SU-DHL-6 (cell line): ENCODE measurements around the gene DOCK3.

ENCODE experiments used
- H2AFZ ChIP-seq: fragments of 200-600 bp; sonication (generic); 2 replicates; pipeline ENCODE4 v1.6.1; 2014; ENCODE audit warnings: low read depth, mild to moderate bottlenecking, moderate library complexity, mixed read lengths, antibody characterized with exemption, low read length; ENCODE audit not compliant: severe bottlenecking
- H3F3A ChIP-seq: fragments of 200-600 bp; shearing (Covaris generic); 2 replicates; pipeline ENCODE4 v1.6.0; 2016; ENCODE audit warnings: antibody characterized with exemption, mild to moderate bottlenecking; ENCODE audit not compliant: insufficient read depth
- H3K27ac ChIP-seq: fragments of 200-600 bp; sonication (generic); 2 replicates; pipeline ENCODE4 v1.5.1; 2016; ENCODE audit warnings: low read depth, mild to moderate bottlenecking, low read length, moderate library complexity, mixed read lengths
- H3K27me3 ChIP-seq: fragments of 200-600 bp; sonication (generic), shearing (Covaris generic); 2 replicates; pipeline ENCODE4 v1.6.0; 2014; ENCODE audit warnings: mild to moderate bottlenecking, low read length
- H3K36me3 ChIP-seq: fragments of 200-600 bp; sonication (generic); 2 replicates; pipeline ENCODE4 v1.6.1; 2014; ENCODE audit warnings: mild to moderate bottlenecking, low read length, mixed read lengths
- H3K4me2 ChIP-seq: fragments of 300-600, 200-600 bp; shearing (Covaris generic), sonication (generic); 2 replicates; pipeline ENCODE4 v1.6.0; 2014; ENCODE audit warnings: low read length, low read depth, mild to moderate bottlenecking; ENCODE audit not compliant: poor library complexity, severe bottlenecking
- H3K4me3 ChIP-seq: fragments of 200-600 bp; sonication (generic); 2 replicates; pipeline ENCODE4 v1.5.1; 2014; ENCODE audit warnings: antibody characterized with exemption, low read length, mild to moderate bottlenecking, mixed read lengths; ENCODE audit not compliant: insufficient read depth, poor library complexity, severe bottlenecking
- H3K79me2 ChIP-seq: fragments of 200-600 bp; sonication (generic); 2 replicates; pipeline ENCODE4 v1.6.1; 2014; ENCODE audit warnings: mild to moderate bottlenecking, low read length, moderate library complexity; ENCODE audit not compliant: insufficient read depth
- H3K9ac ChIP-seq: fragments of 200-600 bp; sonication (generic); 2 replicates; pipeline ENCODE4 v1.7.0; 2014; ENCODE audit warnings: mild to moderate bottlenecking, low read length
- H3K9me2 ChIP-seq: fragments of 200-600 bp; sonication (generic); replicated peaks from 2 replicates; pipeline ENCODE4 v1.6.1; 2014; ENCODE audit warnings: low read length; ENCODE audit not compliant: insufficient read depth
- H3K9me3 ChIP-seq: fragments of 200-600 bp; sonication (generic); 2 replicates; pipeline ENCODE4 v1.6.1; 2014; ENCODE audit warnings: low read length, mixed read lengths; ENCODE audit not compliant: insufficient read depth
- H4K20me1 ChIP-seq: fragments of 200-600 bp; sonication (generic); 2 replicates; pipeline ENCODE4 v1.6.1; 2014; ENCODE audit warnings: low read depth, mild to moderate bottlenecking, antibody characterized with exemption, low read length, moderate library complexity, mixed read lengths
- EZH2phosphoT487 ChIP-seq: fragments of 200-600 bp; sonication (generic), shearing (Covaris generic); conservative IDR thresholded peaks from 2 replicates; pipeline ENCODE4 v1.6.1; 2018; ENCODE audit warnings: mild to moderate bottlenecking, antibody characterized with exemption, low read length, moderate library complexity, mixed read lengths
- TF ChIP-seq, protein P1 (sequence below): fragments of 200-600 bp; sonication (generic); IDR thresholded peaks from one replicate; pipeline ENCODE4 v1.5.1; 2017; ENCODE audit warnings: antibody characterized with exemption, mild to moderate bottlenecking, low read length, moderate library complexity; ENCODE audit not compliant: insufficient read depth, poor library complexity, severe bottlenecking

The DOCK3 gene

DNA sequence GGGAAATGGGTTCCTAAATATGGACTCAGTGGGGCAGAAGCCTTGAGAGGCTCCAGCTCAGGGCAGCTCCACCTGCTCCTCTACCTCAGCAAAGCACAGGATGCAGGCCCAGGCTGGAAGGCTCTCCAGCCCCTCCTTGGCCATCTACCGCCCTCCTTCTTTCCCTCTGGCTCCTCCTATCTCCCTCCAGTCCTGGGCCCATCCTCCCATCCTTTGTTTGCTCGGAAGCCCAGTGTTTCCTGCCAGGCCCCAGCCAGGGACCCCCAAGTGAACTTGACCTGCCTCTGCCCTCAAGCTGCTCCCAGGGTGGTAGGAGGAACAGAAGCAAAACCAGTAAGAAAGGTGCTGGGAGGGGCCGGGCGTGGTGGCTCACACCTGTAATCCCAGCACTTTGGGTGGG lies 37.7 kb upstream of the DOCK3 start:
- Histone ChIP-seq H3K9me2 (no peaks in the 10 kb centered on the region), H3K27ac (no peak overlapping the region), H3K4me2 (no peak overlapping the region), H3F3A (no peaks in the 10 kb centered on the region), H3K4me3 (no peak overlapping the region), H3K27me3 (no peaks in the 10 kb centered on the region), H2AFZ (no peak overlapping the region), H3K9ac (no peak overlapping the region), H3K9me3 (no peaks in the 10 kb centered on the region), H3K79me2 (no peaks in the 10 kb centered on the region), H4K20me1 (no peaks in the 10 kb centered on the region), H3K36me3 (no peaks in the 10 kb centered on the region)
- TF ChIP-seq, protein P1, sequence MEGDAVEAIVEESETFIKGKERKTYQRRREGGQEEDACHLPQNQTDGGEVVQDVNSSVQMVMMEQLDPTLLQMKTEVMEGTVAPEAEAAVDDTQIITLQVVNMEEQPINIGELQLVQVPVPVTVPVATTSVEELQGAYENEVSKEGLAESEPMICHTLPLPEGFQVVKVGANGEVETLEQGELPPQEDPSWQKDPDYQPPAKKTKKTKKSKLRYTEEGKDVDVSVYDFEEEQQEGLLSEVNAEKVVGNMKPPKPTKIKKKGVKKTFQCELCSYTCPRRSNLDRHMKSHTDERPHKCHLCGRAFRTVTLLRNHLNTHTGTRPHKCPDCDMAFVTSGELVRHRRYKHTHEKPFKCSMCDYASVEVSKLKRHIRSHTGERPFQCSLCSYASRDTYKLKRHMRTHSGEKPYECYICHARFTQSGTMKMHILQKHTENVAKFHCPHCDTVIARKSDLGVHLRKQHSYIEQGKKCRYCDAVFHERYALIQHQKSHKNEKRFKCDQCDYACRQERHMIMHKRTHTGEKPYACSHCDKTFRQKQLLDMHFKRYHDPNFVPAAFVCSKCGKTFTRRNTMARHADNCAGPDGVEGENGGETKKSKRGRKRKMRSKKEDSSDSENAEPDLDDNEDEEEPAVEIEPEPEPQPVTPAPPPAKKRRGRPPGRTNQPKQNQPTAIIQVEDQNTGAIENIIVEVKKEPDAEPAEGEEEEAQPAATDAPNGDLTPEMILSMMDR: no peak
- no peak for TF ChIP-seq EZH2phosphoT487

DNA sequence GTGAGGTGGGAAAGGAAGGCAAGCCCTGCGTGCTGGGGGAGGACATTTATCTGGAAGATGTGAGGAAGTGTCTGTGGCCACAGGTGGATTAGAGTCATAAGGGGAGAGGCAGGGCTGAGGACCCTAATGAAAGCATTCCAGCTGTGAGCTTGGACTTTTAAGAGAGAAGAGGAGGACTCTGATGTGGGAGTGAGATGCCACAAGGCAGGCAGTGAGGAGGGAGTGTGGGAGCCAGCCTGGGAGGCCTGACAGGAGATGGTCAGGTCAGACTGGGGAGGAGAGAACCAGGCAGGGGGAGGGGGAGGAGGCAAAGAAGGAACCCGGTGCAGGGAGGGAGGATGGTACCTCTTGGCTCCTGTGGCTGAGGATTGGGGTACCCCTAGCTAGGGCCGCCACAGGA lies 36.8 kb upstream of the DOCK3 start:
- Histone ChIP-seq H3K4me2 (no peak overlapping the region), H3K36me3 (no peaks in the 10 kb centered on the region), H3K9me2 (no peaks in the 10 kb centered on the region), H3K9me3 (no peaks in the 10 kb centered on the region), H3F3A (no peaks in the 10 kb centered on the region), H3K27ac (no peak overlapping the region), H3K9ac (no peak overlapping the region), H3K27me3 (no peaks in the 10 kb centered on the region), H3K4me3 (no peak overlapping the region), H4K20me1 (no peaks in the 10 kb centered on the region), H3K79me2 (no peaks in the 10 kb centered on the region), H2AFZ (no peak overlapping the region)
- no peak for TF ChIP-seq EZH2phosphoT487
- TF ChIP-seq, protein P1: no peak

GRCh38 chr3:50639055-50639494 lies 35.7 kb upstream of the DOCK3 start:
- Histone ChIP-seq H3K9me3 (no peaks in the 10 kb centered on the region), H4K20me1 (no peaks in the 10 kb centered on the region), H2AFZ (no peak overlapping the region), H3K9me2 (no peaks in the 10 kb centered on the region), H3K36me3 (no peaks in the 10 kb centered on the region), H3K79me2 (no peaks in the 10 kb centered on the region), H3K27me3 (no peaks in the 10 kb centered on the region), H3K4me3 (no peak overlapping the region), H3K27ac (no peak overlapping the region), H3K4me2 (no peak overlapping the region), H3F3A (no peaks in the 10 kb centered on the region), H3K9ac (no peak overlapping the region)
- no peak for TF ChIP-seq EZH2phosphoT487
- TF ChIP-seq, protein P1: no peak
